NCI-H2227 (cell line): ENCODE results near the gene RASAL2.
"Not testable (repeated sequence)": the region's sequence is repeated elsewhere in the genome, so short reads cannot be mapped to it uniquely, and the experiment has no call there.

Source experiments
- DNase-seq: peaks from one replicate; lab custom pipeline; 2025; ENCODE audit not compliant: unreplicated experiment; lab: John Stamatoyannopoulos, UW

The RASAL2 gene

DNA sequence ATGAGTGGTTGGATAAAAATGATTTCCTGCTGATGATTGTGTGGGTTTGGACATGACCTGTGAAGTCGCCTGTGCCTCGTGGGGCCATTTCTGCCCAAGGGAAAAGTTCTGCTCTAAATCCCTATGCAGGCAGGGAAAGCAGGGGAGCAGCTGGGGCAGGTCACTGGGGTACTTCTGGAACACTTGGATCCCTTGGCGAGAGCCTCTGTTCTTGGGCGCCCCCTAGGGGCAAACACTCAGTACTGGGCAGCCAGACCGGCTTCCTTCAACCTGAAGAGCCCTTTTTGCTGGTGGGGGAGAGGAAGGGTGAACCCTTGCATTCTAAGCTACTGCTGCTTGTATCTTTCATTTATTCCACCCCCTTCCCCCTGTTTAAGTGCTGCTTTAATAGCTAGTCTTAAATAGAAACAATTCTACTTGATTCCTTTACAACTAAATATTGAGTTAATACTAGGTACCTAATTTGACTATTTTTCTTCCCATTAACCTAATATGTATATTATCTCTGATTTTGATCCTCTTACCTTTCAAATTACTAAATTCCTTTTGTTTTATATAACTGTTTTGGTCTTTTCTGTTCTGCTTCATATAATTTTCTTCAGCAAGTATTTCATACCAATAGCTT, 407.9 kb downstream of the RASAL2 start:
- DNase-seq, result peak; percentile 85

- no peak for DNase-seq
Observed at GRCh38 chr1:178502330-178502714, 408.4 kb downstream of the RASAL2 start.

- no peak for DNase-seq
Observed at GRCh38 chr1:178502856-178503255, 409.0 kb downstream of the RASAL2 start.

GRCh38 chr1:178503316-178503715, 409.4 kb downstream of the RASAL2 start:
- not testable (repeated sequence) for DNase-seq

- no peak for DNase-seq
Observed at GRCh38 chr1:178503849-178504248, 409.9 kb downstream of the RASAL2 start.

- no peak for DNase-seq
Observed at GRCh38 chr1:178504286-178504685, 410.4 kb downstream of the RASAL2 start.

DNA sequence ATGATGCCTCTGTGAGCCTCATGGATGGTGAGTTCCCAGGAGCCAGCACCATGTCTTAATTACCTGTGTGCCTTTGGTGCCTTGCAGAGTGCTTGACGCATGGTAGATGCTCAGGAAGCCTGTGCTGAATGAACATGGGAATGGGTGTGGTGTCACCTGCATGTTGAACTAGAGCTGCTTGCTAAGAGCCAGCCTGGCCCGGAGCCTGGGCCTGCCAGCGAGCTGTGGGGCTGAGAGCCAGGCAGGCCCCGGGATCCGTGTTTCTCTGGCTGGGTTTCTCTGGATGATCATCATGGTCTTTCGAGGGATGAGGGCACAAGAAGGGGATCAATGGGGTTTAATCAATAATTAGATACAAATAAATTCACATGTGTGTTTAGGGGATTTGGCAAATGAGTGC, 412.3 kb downstream of the RASAL2 start:
- DNase-seq, result no peak

DNA sequence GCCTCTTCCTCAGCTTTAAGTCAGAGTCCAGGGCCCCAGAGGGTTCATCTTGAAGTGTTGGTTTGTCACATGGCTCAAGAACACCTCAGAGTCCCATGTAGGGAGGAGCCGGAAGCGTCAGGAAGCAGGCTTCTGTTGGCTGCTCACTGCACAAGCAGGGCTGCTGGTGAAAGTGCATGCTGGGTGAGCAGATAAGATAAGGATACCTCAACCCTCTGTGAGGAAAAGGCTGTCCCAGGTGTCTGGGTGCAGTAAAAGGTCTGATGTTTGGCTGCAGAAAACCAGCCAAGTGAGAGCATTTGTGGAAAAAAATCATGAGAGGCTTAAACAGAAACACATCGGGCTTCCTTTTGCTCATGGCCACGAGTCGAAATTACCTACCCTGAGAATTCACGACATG, 412.8 kb downstream of the RASAL2 start:
- DNase-seq, result no peak

GRCh38 chr1:178509414-178510007, 415.6 kb downstream of the RASAL2 start:
- no peak for DNase-seq

GRCh38 chr1:178510155-178510554, 416.3 kb downstream of the RASAL2 start:
- no peak for DNase-seq

DNA sequence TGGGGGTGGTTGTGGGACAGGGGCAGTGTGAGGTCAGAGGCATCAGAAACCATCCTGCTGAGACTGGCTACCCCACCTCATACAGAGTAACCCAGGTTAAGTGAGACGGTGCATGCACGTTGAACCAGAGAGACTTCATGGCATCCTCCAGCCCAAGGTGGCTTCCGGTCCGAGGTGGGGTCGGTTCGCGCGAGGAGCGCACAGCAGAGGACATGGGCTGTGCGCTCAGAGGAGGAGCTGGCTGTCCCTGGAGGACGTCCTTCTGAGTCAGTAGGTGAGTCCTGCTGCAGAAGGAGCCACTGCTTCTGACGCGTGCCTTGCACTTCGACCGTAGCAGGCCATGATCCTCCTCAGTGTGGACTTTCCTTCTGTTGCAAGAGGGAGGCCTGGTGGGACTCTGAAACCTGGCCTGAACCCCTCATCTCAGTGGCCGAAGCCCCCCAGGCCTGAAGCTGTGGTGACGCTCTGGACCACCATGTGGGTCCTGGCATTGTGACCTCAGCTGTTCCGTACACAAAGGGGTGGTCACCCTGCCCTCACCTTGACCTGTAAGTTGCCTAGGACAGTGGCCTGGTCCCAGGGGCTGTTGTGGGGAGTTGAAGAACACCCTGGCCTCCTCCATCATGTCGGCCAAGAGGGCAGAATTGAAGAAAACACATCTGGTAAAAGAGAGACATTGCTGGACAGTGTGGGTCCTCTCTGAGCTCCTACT, 418.8 kb downstream of the RASAL2 start, which contains the start of gene TEX35:
TSS of gene TEX35 (plus strand) at position 544 of the 712 bp plus-strand sequence. CDS start at position 624, 80 bp downstream.
- DNase-seq, result no peak

GRCh38 chr1:178513278-178513983, 419.5 kb downstream of the RASAL2 start:
- DNase-seq, result no peak

GRCh38 chr1:178516110-178516509, 422.2 kb downstream of the RASAL2 start:
- DNase-seq, result no peak

GRCh38 chr1:178518894-178519293, 425.0 kb downstream of the RASAL2 start:
- DNase-seq, result no peak

- no peak for DNase-seq
Observed at GRCh38 chr1:178520803-178521202, 426.9 kb downstream of the RASAL2 start.

DNA sequence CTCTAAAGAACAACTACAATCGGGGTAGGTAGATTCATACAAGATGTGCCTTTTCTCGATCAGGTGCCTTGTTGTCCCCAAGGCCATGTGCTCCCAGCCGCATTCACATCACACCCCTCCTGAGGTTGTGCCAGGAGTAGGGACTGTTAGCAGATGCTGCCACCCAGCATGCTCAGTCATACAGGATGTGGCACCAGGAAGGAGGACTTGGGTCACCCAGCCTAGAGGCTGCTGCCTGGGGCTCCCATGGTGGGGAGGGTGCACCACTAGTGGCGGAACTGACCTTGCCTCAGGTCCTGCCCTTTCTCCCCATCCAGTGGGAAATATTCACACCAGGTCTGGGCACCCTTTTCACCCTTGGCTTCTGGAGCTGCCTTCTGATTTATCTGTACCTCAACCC, 427.3 kb downstream of the RASAL2 start:
- DNase-seq, result no peak

- DNase-seq, result no peak
Observed at GRCh38 chr1:178527117-178527516, 433.2 kb downstream of the RASAL2 start.

DNA sequence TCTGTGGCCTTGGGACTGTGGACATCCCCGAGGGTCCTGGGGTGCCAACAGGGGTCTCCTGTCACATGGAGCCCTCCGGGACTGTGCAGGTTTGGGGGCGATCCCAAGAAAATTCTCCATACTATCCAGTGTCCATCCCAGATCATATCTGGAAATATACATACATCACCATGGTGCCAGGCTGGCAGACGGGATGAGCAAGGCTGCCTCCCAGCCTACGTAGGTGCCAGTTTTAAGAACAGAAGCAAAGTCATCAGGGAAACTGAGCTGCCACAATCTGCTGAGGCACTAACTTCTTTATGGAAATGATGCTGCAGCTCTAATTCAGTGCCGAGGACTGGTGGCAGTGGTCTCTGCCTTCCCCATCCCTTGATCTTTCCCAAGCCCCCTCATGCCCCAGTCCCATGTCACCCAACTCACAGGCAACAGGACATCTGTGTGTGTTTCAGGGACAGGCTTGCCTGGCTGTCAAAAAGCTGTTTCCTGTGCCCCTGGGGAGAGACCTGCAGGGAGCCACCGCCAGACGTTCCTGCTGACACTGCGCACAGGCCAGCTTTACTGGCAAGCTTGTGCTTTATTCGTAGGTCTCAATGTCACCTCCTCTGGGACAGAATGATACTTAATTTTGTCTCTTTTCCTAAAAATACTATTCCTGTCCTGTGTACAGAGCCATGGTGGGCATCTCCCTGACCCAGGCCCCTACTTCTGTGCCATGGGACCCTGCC, 434.5 kb downstream of the RASAL2 start:
- no peak for DNase-seq

- no peak for DNase-seq
Observed at GRCh38 chr1:178528953-178529335, 435.0 kb downstream of the RASAL2 start.

DNA sequence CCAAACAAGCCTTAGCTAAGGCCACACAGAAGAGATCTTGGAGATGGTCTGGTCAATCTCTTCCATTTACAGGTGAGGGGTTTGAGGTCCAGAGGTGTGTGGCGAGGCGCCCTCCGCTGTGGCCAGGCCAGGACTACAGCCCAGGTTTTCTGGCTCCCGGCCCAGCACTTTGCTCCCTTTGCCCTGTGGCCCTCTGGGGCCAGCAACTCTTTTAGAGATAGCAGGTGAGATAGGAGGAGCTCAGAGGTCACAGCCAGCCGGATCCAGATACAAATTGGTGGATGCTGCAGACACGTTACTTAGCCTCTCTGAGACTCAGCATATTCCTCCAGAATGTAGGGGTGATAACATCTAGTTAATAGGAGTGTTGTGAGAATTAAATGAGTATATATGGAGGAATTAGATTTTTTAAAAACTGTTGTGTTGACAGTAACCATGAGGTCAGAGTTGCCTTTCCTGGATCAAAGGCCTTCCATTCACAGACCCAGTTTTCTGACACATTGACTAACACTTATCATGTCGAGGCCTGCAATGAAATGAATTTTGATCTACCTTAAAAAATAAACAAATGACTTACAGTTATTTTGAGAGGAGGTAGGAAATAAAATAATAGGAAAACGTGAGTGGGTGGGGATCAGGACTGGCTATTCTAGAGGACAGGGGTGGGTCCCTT, 435.6 kb downstream of the RASAL2 start:
- DNase-seq, result no peak

GRCh38 chr1:178530037-178530402, 436.1 kb downstream of the RASAL2 start:
- DNase-seq, result no peak
